Measurements from ENCODE around the gene LIFR.

LIFR gene

DNA sequence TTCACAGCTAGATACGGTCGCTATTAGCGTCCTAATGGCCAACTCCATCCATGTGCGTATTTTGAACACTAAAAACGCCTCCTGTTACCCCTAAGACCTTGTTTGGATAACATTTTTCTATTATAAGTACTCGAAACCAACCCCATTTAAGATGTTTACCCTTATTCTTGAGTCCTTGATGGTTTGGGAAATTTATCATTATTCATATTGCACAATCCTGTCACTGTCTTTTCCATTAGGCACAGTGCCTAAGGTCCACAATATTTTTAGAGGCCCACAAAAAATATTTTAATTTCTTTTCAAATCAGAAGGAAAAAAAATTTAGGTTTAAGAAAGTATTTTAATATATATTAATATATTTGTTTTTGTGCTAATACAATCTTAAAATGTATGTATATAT, 1.3 kb upstream of the LIFR start:
- TF ChIP-seq CTCF (conservative IDR thresholded peaks at IDR 0.05; ENCODE audit: control insufficient read depth, insufficient read depth, low read depth, low read length) = no peak
- DNase-seq (ENCODE audit: low read depth) = no peak
- peak overlapping the region; percentile 79 for H3K4me3 ChIP-seq (ENCODE audit: control insufficient read depth, low read depth, low read length)

- H3K4me3 ChIP-seq (ENCODE audit: control insufficient read depth, low read depth, low read length) = peak overlapping the region; percentile 79
- no peak for TF ChIP-seq CTCF (conservative IDR thresholded peaks at IDR 0.05; ENCODE audit: control insufficient read depth, insufficient read depth, low read depth, low read length)
- no peak for DNase-seq (ENCODE audit: low read depth)
These were observed 863 bp upstream of the LIFR start for GRCh38 chr5:38557308-38557710.

- peak overlapping the region; percentile 83 for H3K4me3 ChIP-seq (ENCODE audit: control insufficient read depth, low read depth, low read length)
- no peak for TF ChIP-seq CTCF (conservative IDR thresholded peaks at IDR 0.05; ENCODE audit: control insufficient read depth, insufficient read depth, low read depth, low read length)
- no peak for DNase-seq (ENCODE audit: low read depth)
These were observed 303 bp downstream of the LIFR start for GRCh38 chr5:38556088-38556598.

DNA sequence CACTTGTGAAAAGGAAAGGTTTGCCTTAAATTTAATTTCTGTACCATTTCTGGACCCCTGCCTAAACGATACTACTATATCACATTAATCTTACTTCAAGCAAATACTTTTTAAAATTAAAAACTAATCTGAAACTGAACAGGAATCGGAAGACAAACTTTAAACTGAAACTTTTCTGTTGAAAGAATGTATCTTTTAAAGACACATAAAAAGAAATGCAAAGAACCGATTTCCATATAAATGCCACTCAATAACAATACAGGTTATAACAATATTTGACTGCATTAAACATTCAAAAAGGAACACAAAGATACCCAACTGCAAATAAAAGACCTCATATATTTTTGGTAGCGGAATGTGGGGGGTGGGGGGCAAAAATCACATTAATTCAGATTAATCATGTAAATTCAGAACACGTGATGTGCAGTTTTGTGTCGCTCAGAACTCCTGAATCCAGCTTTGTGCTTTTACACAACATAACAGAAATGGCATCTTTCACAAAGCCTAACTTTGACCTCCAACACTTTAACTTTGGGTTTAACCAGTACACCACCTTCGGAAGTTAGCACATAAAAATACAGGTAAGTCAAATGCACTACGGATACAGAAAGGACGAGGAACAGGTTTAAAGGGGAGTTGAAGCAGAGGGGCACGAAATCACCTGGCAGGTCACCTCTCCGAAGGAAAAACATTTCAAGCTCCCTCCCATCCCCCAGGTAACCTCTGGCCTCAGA, 925 bp downstream of the LIFR start:
- no peak for DNase-seq (ENCODE audit: low read depth)
- H3K4me3 ChIP-seq (ENCODE audit: control insufficient read depth, low read depth, low read length) = peak overlapping the region; percentile 83
- TF ChIP-seq CTCF (conservative IDR thresholded peaks at IDR 0.05; ENCODE audit: control insufficient read depth, insufficient read depth, low read depth, low read length) = no peak

- TF ChIP-seq CTCF (conservative IDR thresholded peaks at IDR 0.05; ENCODE audit: control insufficient read depth, insufficient read depth, low read depth, low read length) = no peak
- peak overlapping the region; percentile 83 for H3K4me3 ChIP-seq (ENCODE audit: control insufficient read depth, low read depth, low read length)
- no peak for DNase-seq (ENCODE audit: low read depth)
These were observed 1.6 kb downstream of the LIFR start for GRCh38 chr5:38554861-38555260.

- no peak overlapping the region for H3K4me3 ChIP-seq (ENCODE audit: control insufficient read depth, low read depth, low read length)
- TF ChIP-seq CTCF (conservative IDR thresholded peaks at IDR 0.05; ENCODE audit: control insufficient read depth, insufficient read depth, low read depth, low read length) = no peak
- DNase-seq (ENCODE audit: low read depth) = no peak
These were observed 2.0 kb downstream of the LIFR start for GRCh38 chr5:38554403-38554802.
